Myocyte (in vitro differentiated cells): ENCODE data around the gene AHCYL2. TPM values are rescaled to one million over a fixed set of nuclear protein-coding genes. Genes with fewer than 3 reads are reported as not detected.
A peak's percentile ranks its signal among the peaks of the same experiment; 100 is the strongest.
"Not testable (repeated sequence)": the region's sequence is repeated elsewhere in the genome, so short reads cannot be mapped to it uniquely, and the experiment has no call there.

Experiments used
- DNase-seq: peaks from one replicate; pipeline ENCODE4 v3.0.0-alpha.2; 2012; ENCODE audit warnings: low read depth
- total RNA-seq: library from RNA; depleted of rRNA; stranded (reverse); fragments of >200 nt; gene quantifications from 2 replicates; pipeline ENCODE4 v1.2.3, GENCODE V29; 2014

The AHCYL2 gene
- total RNA-seq, 1 donor from 2014 or later, result 20.4 TPM

- not testable (repeated sequence) for DNase-seq
These were observed 222.6 kb downstream of the AHCYL2 start for GRCh38 chr7:129447445-129447844.

GRCh38 chr7:129448608-129449007, 223.8 kb downstream of the AHCYL2 start:
- DNase-seq, result not testable (repeated sequence)

- DNase-seq, result no peak
These were observed 225.5 kb downstream of the AHCYL2 start for GRCh38 chr7:129450295-129450694.

- no peak for DNase-seq
These were observed 227.9 kb downstream of the AHCYL2 start for GRCh38 chr7:129452589-129453231.

- no peak for DNase-seq
These were observed 228.8 kb downstream of the AHCYL2 start for GRCh38 chr7:129453510-129454248.

GRCh38 chr7:129454249-129454551, 229.4 kb downstream of the AHCYL2 start:
- no peak for DNase-seq

GRCh38 chr7:129456421-129456820, 231.6 kb downstream of the AHCYL2 start:
- DNase-seq, result no peak

- DNase-seq, result no peak
These were observed 232.3 kb downstream of the AHCYL2 start for GRCh38 chr7:129457101-129457500.

GRCh38 chr7:129458171-129458570, 233.3 kb downstream of the AHCYL2 start:
- no peak for DNase-seq

- DNase-seq, result no peak
These were observed 237.0 kb downstream of the AHCYL2 start for GRCh38 chr7:129461809-129462208.

- DNase-seq, result no peak
These were observed 237.6 kb downstream of the AHCYL2 start for GRCh38 chr7:129462420-129462819.

- no peak for DNase-seq
These were observed 239.4 kb downstream of the AHCYL2 start for GRCh38 chr7:129464194-129464593.

- no peak for DNase-seq
These were observed 240.2 kb downstream of the AHCYL2 start for GRCh38 chr7:129465080-129465479.

GRCh38 chr7:129466796-129467195, 242.0 kb downstream of the AHCYL2 start:
- peak; percentile 98 for DNase-seq

- DNase-seq, result peak; percentile 37
These were observed 243.3 kb downstream of the AHCYL2 start for GRCh38 chr7:129468087-129468486.

- DNase-seq, result no peak
These were observed 243.7 kb downstream of the AHCYL2 start for GRCh38 chr7:129468547-129468946.

GRCh38 chr7:129469930-129470329, 245.1 kb downstream of the AHCYL2 start:
- no peak for DNase-seq

- DNase-seq, result no peak
These were observed 245.6 kb downstream of the AHCYL2 start for GRCh38 chr7:129470411-129470810.

GRCh38 chr7:129471402-129471827, 246.6 kb downstream of the AHCYL2 start:
- no peak for DNase-seq

- not testable (repeated sequence) for DNase-seq
These were observed 251.1 kb downstream of the AHCYL2 start for GRCh38 chr7:129475931-129476330.

- not testable (repeated sequence) for DNase-seq
These were observed 251.6 kb downstream of the AHCYL2 start for GRCh38 chr7:129476398-129476797.
